Erythroblast (primary cell): Measurements from ENCODE around the gene TOM1L2.

Source experiments
- DNase-seq, 2 experiments: peaks; one replicate each; lab custom pipeline; 2025; lab: John Stamatoyannopoulos, UW
- GATA1 ChIP-seq: IDR thresholded peaks from 2 replicates; pipeline ENCODE4 v1.6.1; 2011; ENCODE audit warnings: low read depth, mild to moderate bottlenecking, control low read depth, low read length, moderate library complexity
- POLR2A ChIP-seq: IDR thresholded peaks from 2 replicates; pipeline ENCODE4 v1.6.1; 2011; ENCODE audit warnings: mild to moderate bottlenecking, low read length

Gene TOM1L2

GRCh38 chr17:17857496-17857895 is 114.7 kb downstream of the TOM1L2 start:
- no peak for TF ChIP-seq POLR2A
- no peak for TF ChIP-seq GATA1
- no peak for DNase-seq

- TF ChIP-seq GATA1 = no peak
- TF ChIP-seq POLR2A = no peak
- DNase-seq = no peak
Measured at GRCh38 chr17:17856386-17856785, 115.8 kb downstream of the TOM1L2 start.

GRCh38 chr17:17855976-17856375 is 116.2 kb downstream of the TOM1L2 start:
- DNase-seq = no peak
- TF ChIP-seq GATA1 (no peak), POLR2A (no peak)

GRCh38 chr17:17853811-17854447 is 118.3 kb downstream of the TOM1L2 start:
- TF ChIP-seq GATA1 = no peak
- no peak for TF ChIP-seq POLR2A
- no peak for DNase-seq

GRCh38 chr17:17852930-17853329 is 119.3 kb downstream of the TOM1L2 start:
- no peak for DNase-seq
- TF ChIP-seq GATA1 = no peak
- TF ChIP-seq POLR2A = no peak

GRCh38 chr17:17851103-17852002 is 120.8 kb downstream of the TOM1L2 start:
- no peak for DNase-seq
- TF ChIP-seq POLR2A (no peak), GATA1 (no peak)

- TF ChIP-seq POLR2A = no peak
- TF ChIP-seq GATA1 = no peak
- peak; percentile 89 for DNase-seq
Measured at GRCh38 chr17:17849845-17850373, 122.3 kb downstream of the TOM1L2 start.

- DNase-seq = peak; percentile 77 to 80
- peak; percentile 37 for TF ChIP-seq POLR2A
- TF ChIP-seq GATA1 = no peak
Measured at GRCh38 chr17:17849147-17849820, 122.9 kb downstream of the TOM1L2 start.

- DNase-seq = no peak
- TF ChIP-seq GATA1 (no peak), POLR2A (no peak)
Measured at GRCh38 chr17:17848311-17849082, 123.7 kb downstream of the TOM1L2 start.

- no peak for TF ChIP-seq POLR2A
- TF ChIP-seq GATA1 = no peak
- DNase-seq = no peak
Measured at GRCh38 chr17:17847726-17848125, 124.5 kb downstream of the TOM1L2 start.

- no peak for DNase-seq
- no peak for TF ChIP-seq GATA1
- no peak for TF ChIP-seq POLR2A
Measured at GRCh38 chr17:17847118-17847689, 125.0 kb downstream of the TOM1L2 start.

- no peak for TF ChIP-seq POLR2A
- TF ChIP-seq GATA1 = no peak
- DNase-seq = no peak
Measured at GRCh38 chr17:17846645-17847044, 125.6 kb downstream of the TOM1L2 start.
